Activated CD4-positive, alpha-beta T cell treated with anti-CD3 and anti-CD28 coated beads for 24 hours (primary cell): Measurements from ENCODE around the gene PRSS21.

Source experiments
- DNase-seq, 2 donors: peaks; one replicate each; pipeline ENCODE4 v3.0.0-alpha.2; 2020; ENCODE audit warnings: low read depth in 2 of 2

The PRSS21 gene

GRCh38 chr16:2843526-2843925 is 26.5 kb downstream of the PRSS21 start:
- no peak for DNase-seq

DNA sequence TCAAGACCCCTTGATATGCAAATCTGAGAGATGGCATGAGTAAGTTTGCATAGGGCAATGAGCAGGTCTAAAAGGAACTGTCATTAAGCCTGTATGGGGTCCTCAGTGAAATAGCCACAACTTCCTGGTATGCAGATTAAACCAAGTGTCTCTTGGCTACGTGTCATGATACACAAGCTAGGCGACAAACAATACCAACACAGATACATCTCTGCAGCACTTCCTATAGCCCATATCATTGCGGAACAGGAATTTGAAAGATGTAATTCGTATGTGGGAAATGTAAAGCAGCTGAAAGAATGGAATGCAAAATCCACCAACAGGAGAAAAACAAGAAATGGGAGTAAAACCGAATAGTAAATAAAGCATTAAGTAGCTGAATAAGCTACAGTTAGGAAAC is 28.1 kb downstream of the PRSS21 start:
- DNase-seq, result no peak

DNA sequence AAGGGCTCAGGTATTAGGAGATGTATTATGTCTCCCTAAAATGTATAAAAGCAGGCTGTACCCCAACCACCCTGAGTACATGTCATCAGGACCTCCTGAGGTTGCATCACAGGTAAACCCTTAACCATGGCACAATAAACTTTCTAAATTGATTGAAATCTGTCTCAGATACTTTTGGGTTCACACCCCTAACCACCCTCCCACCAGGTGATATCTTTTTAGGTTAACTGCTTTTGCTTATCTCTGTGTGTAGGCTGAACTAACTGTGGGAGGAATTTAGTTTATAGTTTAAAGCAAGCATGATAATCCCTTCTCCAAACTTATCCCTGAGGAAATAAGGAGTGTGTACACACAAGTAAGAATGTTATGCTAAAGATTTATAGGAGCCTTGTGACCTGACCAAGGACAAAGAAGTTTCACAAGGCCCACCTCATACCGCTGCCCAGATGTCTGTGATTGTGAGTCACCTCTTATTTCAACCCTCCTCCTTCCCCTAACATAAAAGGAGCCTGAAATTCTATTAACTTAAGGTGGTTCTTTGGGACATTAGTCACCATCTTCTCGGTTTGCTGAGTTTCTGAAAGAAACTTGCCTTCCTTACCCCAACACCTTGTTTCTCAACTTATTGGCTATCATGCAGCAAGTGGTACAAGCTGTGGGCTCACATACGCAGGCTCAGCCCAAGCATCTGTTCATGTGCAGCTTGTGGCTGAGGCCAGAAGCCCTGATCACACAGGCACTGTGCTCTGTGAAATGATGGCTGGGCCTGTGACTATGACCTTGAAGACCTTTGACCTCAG is 29.7 kb downstream of the PRSS21 start:
- DNase-seq, result no peak

DNA sequence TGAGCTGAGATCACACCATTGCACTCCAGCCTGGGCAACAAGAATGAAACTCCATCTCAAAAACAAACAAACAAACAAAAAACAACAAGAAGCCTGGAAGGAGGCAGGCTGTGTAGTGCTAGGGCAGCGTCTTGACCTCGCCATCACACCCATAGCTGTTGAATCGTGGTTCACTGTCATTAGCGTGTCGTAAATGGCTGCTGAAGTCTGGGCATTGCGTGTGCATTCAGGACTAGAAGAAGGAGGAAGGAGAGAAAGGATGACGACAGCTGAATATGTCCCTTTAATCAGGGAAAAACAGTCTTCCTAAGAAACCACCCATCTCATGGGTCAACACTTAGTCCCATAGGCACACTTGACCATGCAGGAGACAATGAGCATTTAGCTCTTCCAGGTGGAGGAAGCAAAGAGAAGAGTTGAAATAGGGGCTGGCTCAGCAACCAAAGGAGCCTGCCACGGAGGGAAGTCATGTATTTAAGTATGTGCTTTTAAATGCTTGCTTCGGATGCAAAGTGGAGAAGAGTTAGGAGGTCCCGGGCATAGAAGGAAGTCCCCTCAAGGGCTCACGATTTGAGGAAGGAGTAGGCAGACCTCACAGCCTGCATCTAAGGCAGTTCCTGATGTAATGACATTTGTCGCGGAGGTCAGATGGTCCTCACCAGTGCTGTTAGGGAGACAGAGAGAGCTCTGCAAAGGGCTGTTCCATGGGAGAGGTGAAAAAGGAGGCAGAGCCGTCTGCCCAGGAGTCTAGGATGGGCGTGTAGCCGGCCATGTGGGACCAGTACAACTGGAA is 32.1 kb downstream of the PRSS21 start:
- DNase-seq, result no peak

DNA sequence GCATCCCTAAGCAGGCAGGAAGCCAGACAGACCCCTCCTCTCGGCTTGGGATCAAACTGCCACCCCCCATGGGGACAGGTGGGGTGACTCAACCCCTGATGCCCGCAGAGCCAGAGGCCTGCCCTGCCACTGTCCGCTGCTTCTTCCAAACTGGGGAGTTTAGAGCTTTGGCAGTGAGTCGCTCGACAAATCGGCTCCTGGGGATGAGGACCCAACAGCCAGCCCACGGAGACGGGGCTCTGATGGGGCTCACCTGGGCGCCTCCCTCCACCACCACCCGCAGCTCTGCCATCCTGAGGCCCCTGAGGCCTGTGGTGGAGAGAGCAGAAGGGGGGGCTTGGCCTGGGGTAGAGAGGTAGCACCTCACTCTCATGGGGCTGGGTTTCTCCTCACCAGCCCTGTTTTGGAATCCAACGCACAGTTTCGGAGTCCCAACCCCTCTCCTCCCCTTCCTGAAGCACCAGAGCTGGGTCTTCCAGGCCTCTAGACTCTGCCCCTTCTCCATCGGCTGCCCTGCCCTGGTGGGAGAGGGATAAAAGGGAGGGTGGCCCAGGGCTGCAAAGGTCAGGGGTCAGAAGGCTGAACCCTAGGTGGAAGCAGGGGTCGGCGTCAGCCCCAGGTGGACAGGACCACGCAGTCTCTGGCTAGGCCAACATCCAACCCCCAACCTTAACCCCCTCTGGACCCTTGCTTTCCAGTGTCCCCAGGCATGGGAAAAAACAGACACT is 35.1 kb downstream of the PRSS21 start:
- no peak for DNase-seq

DNA sequence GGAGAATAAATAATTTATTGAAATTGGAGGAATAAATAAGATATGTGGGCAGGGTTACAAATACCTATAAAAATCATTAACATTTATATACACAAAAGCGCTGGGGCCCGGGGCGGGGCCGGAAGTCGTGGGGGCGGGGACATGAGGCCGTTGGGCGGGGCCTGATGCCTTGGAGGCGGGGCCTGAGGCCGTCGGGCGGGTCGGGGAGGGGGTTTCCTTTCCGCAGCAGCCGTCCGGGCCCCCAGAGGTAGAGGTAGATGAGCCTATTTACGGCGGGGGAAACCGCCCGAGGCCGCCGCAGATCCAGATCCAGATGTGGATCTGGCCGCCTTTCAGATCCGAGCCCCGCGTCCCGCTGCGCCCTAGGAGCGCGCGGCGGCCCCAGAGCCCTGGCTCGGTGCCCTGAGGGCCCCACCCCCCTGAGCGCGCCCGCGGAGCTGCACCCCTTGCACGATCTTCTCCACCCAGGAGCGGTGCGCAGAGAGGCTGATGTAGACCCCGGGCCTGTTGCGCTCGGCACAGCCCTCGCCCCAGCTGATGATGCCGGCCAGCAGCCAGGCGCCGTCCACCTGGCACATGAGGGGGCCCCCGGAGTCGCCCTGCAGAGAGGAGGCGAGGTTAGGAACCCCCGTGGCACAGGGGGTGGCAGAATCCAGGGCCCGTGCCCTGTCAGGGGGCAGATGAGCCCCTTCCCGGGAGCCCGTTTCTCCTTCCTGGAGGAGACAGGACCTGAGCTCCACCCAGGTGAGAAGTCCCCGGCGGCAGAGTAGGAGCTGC is 35.9 kb downstream of the PRSS21 start:
- DNase-seq, result no peak

DNA sequence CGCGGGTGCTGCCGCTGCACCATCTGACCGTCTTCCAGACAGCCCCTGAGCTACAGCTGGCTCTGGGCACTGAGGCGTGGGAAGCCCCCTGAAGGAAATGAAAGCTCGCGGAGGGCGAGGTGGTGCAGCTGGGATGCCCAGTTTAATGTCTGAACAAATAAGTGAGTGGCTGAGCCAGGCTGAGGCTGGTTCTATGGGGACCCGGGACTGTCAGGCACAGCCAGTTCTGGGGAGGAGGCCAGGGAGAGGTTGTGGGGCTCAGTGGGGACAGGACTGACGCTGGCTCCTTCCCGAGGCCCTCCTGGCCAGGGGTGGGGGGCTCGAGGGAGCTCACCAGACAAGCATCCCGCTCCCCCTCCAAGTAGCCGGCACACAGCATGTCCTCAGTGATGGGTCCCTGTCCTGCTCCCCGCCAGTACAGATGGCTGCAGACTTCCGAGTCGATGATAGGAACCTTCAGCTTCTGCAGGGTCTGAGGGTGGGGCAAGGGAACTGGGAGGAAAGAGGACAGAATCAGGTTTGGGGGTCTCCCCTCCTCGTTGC is 36.6 kb downstream of the PRSS21 start:
- no peak for DNase-seq

GRCh38 chr16:2854700-2855309 is 37.8 kb downstream of the PRSS21 start:
- no peak for DNase-seq

DNA sequence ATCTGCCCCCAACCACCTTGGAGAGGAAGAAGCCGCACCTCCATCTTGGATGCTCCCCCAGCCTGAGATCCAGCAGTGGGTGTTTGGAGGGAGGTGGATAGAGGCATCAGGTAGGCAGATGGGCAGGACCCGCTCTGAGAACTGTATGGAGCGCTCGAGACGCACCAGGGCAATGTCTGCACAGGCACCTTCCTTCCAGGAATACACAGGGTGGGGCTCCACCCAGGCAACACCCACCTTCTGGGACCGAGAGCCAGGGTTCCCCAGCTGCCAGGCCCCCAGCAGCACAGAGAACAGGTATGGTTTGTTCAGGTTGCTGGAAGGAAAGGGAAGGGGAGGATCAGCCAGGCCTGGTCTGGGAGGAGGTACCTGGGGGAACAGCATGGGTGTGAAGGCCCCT is 38.5 kb downstream of the PRSS21 start:
- no peak for DNase-seq

DNA sequence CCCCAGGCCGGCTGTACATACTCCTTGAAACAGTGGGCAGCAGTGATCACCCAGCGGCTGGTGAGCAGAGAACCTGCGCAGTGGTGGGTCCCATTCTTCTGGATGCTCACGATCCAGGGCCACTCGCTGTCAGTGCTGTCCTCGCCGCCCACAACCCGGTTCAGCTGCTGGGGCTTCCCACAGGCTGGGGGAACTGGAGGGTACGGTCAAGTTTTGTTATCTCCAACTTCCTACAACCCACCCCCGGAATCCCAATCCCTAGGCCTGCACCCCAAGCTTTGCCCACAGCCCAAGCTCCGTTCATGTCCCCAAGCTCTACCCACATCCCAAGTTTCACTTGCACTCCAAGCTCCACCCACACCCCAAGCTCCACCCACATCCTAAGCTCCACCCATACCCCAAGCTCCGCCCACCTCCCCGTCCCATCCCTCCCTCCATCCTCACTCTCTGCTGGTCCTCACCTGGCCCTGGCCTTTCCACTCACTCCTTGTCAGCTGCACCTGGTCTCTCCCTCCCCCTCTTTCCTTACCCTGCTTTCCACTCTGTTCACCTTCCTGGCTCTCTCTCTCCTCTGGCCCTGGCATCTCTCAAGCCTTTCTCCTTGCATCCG is 39.1 kb downstream of the PRSS21 start:
- DNase-seq, result no peak

- DNase-seq, result no peak
These were observed 39.8 kb downstream of the PRSS21 start for GRCh38 chr16:2856686-2857450.

GRCh38 chr16:2857451-2858244 is 40.6 kb downstream of the PRSS21 start, which contains the start of gene PRSS22:
Gene PRSS22 (minus strand): TSS chr16:2858170. CDS start chr16:2858104, 66 bp downstream.
- DNase-seq, result no peak

- no peak for DNase-seq
These were observed 41.4 kb downstream of the PRSS21 start for GRCh38 chr16:2858245-2859025.

DNA sequence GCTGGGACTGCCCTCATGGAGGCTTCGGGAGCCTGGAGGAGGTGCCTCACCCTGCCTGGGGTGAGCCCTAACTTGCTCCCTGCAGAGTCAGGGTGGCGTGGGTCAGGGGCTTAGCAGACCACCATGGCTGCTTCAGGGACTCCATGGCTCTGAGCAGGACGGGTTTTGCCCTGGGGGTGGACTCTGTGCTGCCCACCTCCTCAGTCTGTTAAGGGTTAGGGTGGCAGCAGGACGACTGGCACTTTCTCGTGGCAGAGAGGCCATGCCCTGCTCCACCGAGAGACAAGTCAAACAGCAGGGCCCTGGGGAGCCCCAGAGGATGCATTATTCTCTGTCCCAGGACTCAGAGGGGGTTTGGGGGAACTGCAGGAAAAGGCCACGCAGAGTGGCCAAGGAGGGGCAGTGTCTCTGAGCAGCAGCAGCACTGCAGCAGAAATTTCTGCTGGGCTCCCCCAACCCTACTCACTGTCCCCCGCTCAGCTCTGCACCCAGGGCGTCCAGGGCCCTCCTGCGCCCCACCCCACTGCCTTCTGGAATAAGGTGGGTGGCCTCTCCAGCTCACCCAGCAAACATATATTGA is 42.7 kb downstream of the PRSS21 start:
- DNase-seq, result no peak

DNA sequence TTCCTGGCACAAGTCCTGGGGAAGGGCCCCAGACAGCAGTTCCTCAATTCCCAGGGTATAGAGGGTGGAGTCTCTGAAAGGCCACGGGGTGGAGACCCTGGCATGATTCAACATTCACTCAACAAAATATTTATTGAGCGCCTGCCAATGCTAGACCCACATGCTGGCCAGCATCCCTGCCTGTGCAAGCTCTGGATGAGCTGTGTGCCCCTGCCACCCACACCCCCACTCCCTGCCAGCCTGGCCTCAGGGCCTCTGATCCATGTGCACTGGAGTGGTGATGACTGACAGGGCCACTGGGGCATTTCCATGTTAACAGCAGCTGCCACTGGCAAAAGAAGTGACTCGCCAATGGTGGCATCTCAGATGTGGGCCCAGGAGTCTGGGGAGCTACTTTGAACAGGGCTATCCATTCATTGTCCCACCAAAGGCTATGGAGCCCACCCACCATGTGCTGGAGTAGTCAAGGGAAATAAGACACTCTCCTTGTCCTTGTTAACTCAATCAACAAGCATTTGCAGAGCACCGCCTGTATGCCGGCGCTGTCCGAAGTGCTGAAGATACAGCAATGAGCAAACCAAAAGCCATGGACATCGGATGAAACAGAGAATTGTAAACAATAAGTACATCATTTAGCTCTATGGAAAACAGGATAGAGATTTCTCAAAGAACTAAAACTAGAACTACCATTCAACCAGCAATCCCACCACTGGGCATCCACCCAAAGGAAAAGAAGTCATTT is 44.0 kb downstream of the PRSS21 start:
- no peak for DNase-seq

DNA sequence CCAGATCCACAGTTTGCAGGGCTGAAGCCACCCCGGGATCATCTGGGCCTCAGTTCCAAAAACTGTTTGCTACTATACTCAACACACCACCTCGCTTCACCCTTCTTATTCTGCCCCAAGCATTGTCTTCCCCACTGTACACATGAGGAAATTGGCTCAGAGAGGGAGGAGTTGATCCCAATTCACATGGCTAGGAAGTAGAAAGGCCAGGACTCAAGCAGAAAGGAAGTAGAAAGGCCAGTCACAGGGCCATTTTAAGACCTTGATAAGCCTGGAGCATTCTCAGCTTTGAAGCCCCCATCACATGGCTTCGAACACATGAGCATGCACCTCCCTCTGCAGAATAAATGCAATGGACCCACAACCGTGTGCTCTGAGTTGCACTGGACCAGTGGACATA is 48.6 kb downstream of the PRSS21 start:
- no peak for DNase-seq

DNA sequence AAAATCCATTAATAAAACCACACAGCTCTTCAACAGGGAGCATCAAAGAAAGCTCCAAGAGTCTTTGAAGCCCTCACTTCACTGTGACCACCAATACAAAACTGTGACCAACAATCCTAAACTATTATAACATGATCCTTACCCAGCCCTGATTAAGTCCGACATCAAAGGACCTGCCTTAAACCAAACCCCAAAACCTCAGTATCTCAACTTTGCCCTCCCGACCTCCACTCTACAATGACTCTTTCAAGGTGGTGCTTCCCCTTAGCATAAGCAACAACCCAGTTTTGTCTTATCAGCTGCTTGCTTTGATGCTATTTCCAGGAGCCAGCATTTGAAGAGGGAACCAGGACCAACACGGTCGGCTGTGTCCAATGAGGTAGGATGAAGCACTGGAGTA is 49.4 kb downstream of the PRSS21 start:
- DNase-seq, result no peak
